Measurements from ENCODE around the gene SLC4A5. TPM values are rescaled to one million over a fixed set of nuclear protein-coding genes. Genes with fewer than 3 reads are reported as not detected.
"Not testable (repeated sequence)": the region's sequence is repeated elsewhere in the genome, so short reads cannot be mapped to it uniquely, and the experiment has no call there.

The SLC4A5 gene
- total RNA-seq, 1 donor: under 0.01 TPM

- H3K4me3 ChIP-seq (ENCODE audit: low read depth, low read length): no peak overlapping the region
- no peak for TF ChIP-seq CTCF (IDR thresholded peaks at IDR 0.05; ENCODE audit: insufficient read depth, low read depth, low read length)
- no peak for DNase-seq (ENCODE audit: low read depth)
These were observed 119.1 kb downstream of the SLC4A5 start for GRCh38 chr2:74223941-74224770.

GRCh38 chr2:74222300-74222650 lies 120.9 kb downstream of the SLC4A5 start:
- TF ChIP-seq CTCF (IDR thresholded peaks at IDR 0.05; ENCODE audit: insufficient read depth, low read depth, low read length): no peak
- no peak for DNase-seq (ENCODE audit: low read depth)
- no peak overlapping the region for H3K4me3 ChIP-seq (ENCODE audit: low read depth, low read length)

- no peak for DNase-seq (ENCODE audit: low read depth)
- no peak overlapping the region for H3K4me3 ChIP-seq (ENCODE audit: low read depth, low read length)
- TF ChIP-seq CTCF (IDR thresholded peaks at IDR 0.05; ENCODE audit: insufficient read depth, low read depth, low read length): no peak
These were observed 121.5 kb downstream of the SLC4A5 start for GRCh38 chr2:74221604-74222299.

GRCh38 chr2:74221091-74221490 lies 122.1 kb downstream of the SLC4A5 start:
- no peak for DNase-seq (ENCODE audit: low read depth)
- no peak for TF ChIP-seq CTCF (IDR thresholded peaks at IDR 0.05; ENCODE audit: insufficient read depth, low read depth, low read length)
- no peak overlapping the region for H3K4me3 ChIP-seq (ENCODE audit: low read depth, low read length)

GRCh38 chr2:74219846-74220486 lies 123.2 kb downstream of the SLC4A5 start:
- no peak for DNase-seq (ENCODE audit: low read depth)
- H3K4me3 ChIP-seq (ENCODE audit: low read depth, low read length): no peak overlapping the region
- TF ChIP-seq CTCF (IDR thresholded peaks at IDR 0.05; ENCODE audit: insufficient read depth, low read depth, low read length): no peak

- TF ChIP-seq CTCF (IDR thresholded peaks at IDR 0.05; ENCODE audit: insufficient read depth, low read depth, low read length): no peak
- no peak for DNase-seq (ENCODE audit: low read depth)
- no peak overlapping the region for H3K4me3 ChIP-seq (ENCODE audit: low read depth, low read length)
These were observed 126.6 kb downstream of the SLC4A5 start for GRCh38 chr2:74216642-74217041.

- H3K4me3 ChIP-seq (ENCODE audit: low read depth, low read length); DNase-seq (ENCODE audit: low read depth): not testable (repeated sequence)
These were observed 127.4 kb downstream of the SLC4A5 start for GRCh38 chr2:74215771-74216170.
